Stimulated activated CD4-positive, alpha-beta T cell treated with anti-CD3 and anti-CD28 coated beads, TNF-alpha, amount 100 ng/mL, for 24 hours (primary cell): ENCODE data around the gene CNTFR.

ENCODE experiments used
- DNase-seq, 3 experiments: peaks; one replicate each; pipeline ENCODE4 v3.0.0-alpha.2; 2020; ENCODE audit warnings: low read depth in 3 of 3

CNTFR gene

GRCh38 chr9:34620061-34620994 lies 30.8 kb upstream of the CNTFR start, which contains the start of gene DCTN3:
Gene DCTN3 (minus strand): TSS chr9:34620495. CDS start chr9:34620464, 31 bp downstream.
- peak; percentile 81 to 90 (median 88) for DNase-seq

- DNase-seq = no peak
Observed at GRCh38 chr9:34615132-34615531, 25.6 kb upstream of the CNTFR start.

DNA sequence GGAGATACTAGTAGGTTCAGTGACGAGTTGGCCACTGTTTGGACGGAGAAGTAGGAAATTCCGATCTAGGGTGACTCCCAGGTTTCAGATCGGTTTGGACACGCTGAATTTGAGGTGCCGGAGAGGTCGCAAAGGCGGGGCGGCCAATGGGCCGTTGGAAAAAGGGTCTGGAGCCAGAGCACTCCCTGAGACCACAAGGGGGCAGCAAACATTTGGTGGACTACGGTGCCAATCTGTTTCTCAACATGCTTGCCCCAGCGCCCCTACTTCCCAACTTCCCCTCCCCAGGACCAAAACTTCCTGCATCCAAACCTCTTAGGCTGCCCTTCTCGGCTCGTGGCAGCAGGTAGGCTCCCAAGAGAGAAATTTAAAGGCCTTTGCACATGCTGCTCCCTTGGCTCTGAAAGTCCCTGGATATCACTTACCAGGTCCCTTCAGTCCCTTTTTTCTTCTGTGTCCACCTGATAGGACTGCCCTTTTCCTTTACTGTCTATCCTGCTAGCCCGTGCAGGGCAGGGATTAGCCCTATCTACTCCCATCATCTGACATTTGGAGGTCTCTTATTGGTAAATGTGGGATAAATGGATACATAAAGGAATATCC lies 23.4 kb upstream of the CNTFR start:
- DNase-seq = peak in 2 of 3 experiments; percentile 53 to 64

GRCh38 chr9:34611811-34612787 lies 22.6 kb upstream of the CNTFR start, which contains the start of gene RPP25L:
Gene RPP25L (minus strand): TSS chr9:34612097. CDS start chr9:34611296, 801 bp downstream.
- DNase-seq = peak; percentile 63 to 82 (median 70)

DNA sequence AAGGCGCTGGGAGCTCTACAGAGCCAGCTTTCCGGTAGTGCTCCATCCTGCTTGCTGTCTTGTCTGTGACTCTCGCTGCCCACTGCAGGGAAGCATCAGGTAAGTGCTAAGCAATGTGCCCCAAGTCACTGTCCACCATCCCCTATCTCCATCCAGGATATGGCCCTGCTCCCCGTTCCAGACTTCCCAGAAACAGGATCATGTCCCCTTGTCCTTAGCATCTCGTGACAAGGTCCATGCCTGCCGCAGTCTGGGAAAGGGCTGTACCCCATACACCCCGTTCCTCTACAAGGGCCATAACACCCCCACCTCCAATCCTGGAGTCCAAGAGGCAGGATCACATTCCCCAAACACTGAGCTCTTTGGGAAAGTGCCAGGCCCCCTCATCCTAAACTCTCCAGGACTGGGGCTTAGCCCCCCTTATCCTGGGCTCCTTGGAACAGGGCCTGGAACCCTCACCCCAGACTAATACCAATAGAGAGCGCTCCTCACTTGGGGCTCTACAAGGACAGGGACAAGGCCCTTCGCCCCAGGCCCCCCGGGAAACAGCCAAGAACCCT lies 21.8 kb upstream of the CNTFR start:
- no peak for DNase-seq

DNA sequence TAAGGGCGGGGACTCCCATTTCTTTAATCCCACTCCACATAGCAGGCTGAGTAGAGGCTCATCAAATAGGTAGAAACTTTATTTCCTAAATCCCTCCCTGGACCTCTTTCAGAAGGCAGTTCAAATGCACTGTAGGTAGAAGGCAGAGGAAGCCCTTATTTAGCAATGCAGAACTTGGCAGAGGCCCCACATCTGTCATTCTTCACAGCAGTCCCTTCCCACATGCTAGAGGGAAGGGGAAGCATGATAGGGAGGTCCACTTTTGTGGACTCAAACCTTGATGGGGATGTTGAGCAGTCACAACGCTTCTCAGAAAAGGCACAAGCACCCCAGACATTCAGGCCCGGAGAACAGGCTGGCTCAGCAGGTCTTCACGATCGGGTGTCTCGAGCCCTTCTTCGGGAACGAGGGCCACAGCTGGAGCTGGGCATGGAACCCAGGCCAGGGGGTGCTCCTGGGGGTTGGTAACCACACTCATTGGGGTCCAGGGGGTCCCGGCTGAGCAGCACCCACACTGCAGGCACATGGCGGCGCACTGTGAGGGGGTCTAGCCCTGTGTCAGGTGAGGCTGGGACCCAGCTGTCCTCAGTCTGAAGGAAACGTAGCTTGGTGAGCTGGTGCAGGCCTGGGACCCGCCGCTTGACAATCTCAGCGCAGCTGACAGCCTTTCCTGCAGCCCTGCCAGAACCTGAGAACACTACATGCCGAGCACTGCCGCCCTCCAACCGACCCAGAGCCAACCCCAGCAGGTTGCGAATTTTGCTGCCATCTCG lies 21.1 kb upstream of the CNTFR start:
- no peak for DNase-seq

GRCh38 chr9:34607331-34607730 lies 17.8 kb upstream of the CNTFR start:
- no peak for DNase-seq

- no peak for DNase-seq
Observed at GRCh38 chr9:34606905-34607304, 17.4 kb upstream of the CNTFR start.

DNA sequence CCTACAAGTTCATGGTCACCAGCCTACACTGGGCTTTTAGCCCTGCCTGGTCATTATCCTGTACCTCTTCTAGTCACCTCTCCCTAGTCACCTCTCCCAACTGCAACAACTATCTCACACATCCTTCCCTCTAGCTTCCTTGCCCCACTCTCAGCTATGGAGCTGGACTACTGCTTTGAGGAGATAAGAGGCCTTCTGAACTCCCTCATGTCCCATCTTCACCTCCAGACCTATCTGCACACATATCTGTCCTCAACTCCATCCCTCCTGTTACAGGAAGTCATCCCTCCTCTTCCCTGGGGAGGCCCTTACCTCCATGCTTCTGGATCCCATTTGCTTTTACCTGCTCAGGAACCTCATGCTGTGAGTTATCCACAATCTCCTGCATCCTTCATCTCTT lies 16.7 kb upstream of the CNTFR start:
- no peak for DNase-seq

DNA sequence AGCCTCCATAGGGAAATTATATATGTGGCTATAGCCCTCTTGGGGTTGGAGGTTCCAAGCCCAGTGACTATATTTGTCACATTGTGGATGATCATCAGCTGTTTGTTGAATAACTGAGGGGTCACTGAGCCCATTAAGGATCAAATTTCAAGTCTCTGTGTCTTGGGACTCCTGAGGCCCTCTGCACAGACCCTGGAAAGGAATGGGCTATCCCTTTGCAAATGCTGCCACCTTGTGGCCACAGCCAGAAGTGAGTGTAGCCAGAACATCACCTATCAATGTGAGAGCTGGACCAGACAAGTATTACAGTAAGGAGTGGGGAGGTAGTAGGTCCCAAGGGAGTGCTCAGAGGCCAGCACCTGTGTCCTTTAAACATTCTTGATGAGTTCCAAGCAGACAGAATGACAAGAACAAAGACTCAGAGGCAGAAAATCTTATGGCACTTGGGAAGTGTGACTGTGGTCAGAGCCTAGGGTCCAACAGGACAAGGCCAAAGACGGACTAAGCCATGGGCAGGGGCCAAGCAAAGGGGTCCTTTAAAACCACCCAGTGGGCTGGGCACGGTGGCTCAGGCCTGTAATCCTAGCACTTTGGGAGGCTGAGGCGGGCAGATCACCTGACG lies 14.2 kb upstream of the CNTFR start:
- DNase-seq = peak; percentile 66 to 79 (median 71)

DNA sequence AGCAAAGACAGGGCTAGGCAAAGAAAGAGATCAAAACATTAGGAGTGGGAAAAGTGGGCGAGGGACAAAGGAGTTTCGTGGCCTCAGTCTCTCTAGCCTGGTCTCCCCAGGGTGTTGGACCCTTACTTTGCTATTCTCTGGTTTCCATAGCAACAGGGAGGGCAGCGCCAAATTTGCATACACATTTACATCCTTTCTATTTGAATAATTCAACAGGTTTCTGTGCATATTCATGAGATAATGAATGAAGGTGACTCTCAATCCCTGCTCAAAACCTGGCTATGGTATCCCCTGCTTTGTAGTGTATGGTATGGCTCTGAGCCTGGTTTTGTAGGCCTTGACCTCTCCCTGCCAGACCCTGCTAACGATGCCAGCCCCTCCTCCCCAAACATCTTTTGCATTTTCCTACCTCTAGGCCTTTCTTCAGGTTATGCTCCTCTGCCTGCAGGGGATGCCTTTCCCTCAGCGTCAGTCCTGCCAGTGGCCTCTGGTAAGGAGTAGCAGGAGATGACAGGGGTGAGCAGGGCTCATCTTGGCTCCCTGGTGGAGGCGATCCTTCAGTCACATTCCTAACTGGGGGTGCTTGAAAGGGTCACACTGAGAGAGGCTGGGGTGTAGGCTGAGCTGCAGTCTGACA lies 12.5 kb upstream of the CNTFR start:
- DNase-seq = no peak

- no peak for DNase-seq
Observed at GRCh38 chr9:34600908-34601307, 11.4 kb upstream of the CNTFR start.

GRCh38 chr9:34599546-34599945 lies 10.0 kb upstream of the CNTFR start:
- no peak for DNase-seq

GRCh38 chr9:34594177-34594576 lies 4.7 kb upstream of the CNTFR start:
- DNase-seq = no peak

DNA sequence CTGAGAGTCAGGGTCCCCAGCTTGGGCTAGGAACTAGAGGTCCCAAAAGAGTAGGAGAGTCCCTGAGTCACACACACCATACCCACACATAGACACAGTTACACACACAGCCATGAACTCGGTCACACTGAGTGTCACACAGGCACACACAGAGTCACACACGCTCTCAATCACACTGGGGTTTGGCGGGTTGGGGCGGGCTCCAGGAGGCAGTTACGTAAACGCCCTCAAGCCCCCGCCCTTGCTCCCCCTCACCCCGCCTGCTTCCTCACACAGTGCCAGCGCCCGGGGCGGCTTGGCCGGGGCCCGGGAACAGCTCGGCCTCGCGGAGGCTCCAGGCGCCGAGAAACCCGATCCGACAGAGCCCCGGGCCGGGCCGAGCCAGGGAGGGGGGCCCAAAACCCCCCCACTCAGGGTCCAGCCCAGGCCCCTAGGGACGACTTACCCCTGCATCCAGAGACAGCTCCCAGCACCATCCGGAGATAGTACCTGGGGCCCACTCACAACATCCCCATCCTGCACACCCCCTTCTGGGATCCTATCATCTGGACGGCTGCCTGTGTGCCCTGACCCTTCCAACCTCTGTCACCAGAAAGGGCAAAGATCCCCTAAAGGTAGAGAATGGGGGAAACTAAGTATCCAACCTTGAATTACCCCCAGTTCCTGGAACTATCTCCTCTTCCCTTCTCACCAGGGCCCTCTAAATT lies 3.5 kb upstream of the CNTFR start:
- DNase-seq = no peak

DNA sequence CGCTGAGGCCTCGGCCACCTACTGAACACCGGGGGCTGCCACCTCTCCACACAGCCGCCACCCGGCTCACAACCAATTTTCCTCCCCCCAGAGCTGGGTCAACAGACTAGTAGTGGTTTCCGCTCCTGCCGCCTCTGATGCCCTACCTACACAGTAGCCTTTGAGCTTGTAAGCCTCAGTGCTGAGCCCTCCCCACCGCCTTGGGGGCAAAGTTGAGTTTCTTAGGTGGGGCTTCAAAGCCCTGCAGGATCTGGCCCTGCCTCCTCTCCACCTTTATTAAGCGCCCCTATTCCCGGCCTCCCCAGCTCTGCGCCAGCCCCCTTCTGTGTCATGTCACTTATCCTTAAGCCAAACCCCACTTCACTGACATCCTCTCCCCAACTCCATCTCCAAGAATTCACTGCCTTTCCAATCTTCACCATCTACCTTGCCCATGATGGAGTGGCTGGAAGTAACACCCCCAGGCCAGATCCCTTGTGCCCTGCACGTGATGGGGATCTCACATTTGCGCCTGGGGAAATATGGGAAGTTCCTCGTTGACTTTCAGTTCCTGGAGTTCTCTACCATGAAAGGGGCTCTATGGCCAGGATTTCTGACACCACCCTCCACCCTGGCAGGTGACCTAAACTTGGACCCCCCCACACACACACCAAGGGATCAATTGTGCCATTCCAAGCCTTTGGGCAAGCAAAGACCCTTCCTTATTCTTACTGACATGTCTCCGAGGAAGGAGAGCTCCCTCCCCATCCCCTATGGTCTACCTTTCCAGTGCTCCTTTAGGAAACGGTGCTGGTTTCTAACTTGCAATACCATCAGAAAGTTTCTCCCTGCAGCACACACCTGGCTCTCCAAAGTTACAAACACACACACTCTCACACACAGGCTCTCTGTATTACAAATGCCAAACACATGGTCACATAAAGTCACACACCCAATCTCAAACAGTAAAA lies 2.7 kb upstream of the CNTFR start:
- no peak for DNase-seq

- peak; percentile 63 to 78 (median 70) for DNase-seq
Observed at GRCh38 chr9:34591248-34591916, 1.9 kb upstream of the CNTFR start.
